ENCODE data around the gene ZIC5.

Gene ZIC5

DNA sequence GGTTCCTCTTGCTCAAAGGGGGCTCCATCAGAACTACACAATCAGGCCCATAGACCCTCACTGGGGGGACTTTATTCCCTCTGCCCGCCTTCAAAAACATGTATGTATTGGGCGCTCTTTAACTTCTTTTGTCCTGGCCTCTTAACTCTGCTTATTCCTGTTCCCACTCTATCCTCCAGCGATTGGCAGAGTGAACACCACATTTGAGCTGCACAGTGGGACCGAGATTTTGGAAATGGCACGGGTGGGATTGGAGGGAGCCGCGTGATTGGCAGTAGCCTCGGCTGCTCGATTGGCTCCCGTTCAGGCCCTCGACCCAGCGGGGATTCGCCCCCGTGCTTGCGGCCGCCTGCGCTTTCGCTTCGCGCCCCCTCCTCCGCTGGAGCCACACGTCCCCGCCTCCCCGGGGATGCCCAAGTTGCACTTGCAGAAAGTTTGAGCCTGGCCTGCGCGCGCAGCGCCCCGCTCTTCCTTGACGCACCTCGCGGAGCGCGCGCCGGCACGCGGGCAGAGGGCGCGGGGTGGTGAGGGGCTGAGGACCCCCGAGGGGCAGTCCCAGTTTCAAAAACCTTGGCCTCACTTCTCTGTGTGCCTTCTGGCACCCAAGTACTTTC is at the start of gene ZIC5:
TSS of gene ZIC5 (minus strand) at position 192 of the 614 bp plus-strand sequence. CDS start at position 28, 164 bp downstream.
- in situ Hi-C loops (cut with MboI; ENCODE audit: low sequenced_read_pairs), result no loop called here

DNA sequence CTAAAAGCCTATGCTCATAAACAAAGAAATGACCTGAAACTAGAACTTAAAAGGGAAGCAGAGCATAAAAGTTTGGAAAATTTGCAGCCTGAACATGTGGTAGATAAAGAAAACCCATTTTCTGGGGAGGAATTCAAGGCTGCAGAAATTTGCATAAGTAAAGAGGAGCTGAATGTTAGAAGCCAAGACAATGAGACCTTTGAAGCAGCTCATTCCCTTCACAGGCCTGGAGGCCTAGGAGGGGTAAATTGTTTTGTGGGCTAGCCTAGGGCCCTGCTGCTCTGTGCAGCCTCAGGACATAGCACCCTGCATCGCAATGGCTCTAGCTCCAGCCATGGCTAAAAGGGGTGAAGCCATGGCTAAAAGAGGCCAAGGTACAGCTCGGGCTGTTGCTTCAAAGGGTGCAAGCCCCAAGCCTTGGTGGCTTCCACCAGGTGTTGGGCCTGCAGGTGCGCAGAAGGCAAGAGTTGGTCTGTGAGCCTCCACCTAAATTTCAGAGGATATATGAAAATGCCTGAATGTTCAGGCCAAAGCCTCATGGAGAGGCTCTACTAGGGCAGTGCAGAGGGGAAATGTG is 48.3 kb upstream of the ZIC5 start:
- in situ Hi-C loops (cut with MboI; ENCODE audit: low sequenced_read_pairs), result no loop called here

DNA sequence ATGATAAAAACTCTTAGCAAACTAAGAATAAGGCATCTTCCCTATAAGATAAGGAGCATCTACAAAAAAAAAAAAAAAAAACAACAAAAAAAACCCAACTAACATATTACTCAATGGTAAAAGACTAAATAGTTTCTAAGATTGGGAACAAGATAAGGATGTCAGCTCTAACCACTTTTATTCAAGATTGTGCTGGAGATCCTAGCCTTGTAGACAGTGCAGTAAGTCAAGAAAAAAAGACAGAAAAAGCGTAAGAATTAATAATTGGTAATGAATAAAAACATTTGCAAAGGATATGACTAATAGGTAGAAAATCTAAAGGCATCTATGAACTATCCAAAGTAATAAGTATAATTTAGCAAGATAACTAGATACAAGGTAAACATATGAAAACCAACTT is 43.1 kb upstream of the ZIC5 start:
- in situ Hi-C loops (cut with MboI; ENCODE audit: low sequenced_read_pairs), result no loop called here

DNA sequence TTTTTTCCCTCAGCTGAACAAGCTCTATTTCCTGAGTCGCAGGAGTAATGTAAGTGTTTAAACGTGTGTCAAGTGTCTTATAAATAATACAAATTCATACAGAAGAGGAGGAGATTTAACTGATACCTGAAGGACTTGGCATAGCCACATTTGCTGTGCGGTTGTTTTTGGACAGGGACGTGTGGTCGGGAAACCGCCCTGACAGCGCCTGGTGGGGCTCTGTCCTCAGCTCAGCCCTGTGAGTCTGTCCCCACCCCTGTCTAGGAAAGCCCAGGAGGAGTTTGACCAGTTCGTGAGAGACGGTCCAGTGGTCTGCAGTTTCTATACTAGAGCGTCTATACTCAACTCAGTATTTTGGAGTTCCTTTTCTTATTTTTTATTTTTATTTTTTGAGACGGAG is 26.7 kb upstream of the ZIC5 start:
- in situ Hi-C loops (cut with MboI; ENCODE audit: low sequenced_read_pairs), result no loop called here

DNA sequence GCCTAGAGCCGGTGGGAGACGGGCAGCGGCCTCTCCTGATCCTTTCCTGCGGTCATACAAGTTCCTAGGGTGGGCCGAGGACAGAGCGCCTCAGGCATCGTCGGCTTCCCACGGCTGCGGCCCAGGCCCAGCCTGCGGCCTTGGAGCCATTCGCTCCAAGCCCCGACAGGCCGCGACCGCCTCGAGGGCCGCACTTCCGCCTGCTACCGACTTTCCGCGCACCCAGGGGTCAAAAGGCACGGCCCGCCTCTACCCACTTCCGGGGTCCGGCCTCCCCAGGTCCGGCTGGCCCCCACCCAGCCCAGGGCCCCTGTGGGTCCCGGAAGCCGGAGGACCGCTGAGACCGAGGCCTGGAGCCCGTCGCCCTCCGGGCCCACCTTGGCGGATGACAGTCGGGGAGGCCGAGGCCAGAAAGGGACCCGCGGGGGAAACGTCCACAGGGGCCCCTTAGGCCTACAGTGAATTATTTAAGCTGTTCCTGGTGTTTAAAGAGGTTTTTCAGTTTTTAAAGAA is 26.2 kb upstream of the ZIC5 start:
- in situ Hi-C loops (cut with MboI; ENCODE audit: low sequenced_read_pairs), result no loop called here

DNA sequence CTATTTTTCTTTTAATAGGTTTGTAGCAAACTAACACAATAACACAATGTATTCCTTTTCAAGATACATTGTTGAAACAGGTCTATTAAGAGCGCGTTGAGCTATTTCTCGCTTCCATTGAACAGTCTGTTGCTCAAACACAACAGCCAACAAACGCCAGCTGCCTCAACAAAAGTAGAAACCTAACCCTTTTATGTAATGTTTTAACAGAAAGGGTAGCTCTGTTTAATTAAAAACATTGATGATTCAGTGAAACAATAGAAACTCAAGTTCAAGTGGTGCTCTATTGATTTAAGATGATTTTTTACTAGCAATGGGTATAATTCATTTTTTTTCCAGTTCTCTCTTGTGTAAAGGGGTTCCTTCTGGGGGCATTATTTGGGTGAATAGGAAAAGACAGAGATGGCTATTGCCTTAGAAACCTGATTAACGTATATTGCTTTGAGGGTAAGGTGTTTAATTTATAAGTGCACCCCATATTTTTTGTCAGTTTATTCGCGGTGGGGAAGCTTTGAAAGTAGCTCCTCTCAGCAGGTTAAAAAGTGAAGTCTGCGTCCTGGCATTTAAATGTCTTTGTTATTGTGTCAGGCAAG is 24.9 kb upstream of the ZIC5 start:
- in situ Hi-C loops (cut with MboI; ENCODE audit: low sequenced_read_pairs), result no loop called here

DNA sequence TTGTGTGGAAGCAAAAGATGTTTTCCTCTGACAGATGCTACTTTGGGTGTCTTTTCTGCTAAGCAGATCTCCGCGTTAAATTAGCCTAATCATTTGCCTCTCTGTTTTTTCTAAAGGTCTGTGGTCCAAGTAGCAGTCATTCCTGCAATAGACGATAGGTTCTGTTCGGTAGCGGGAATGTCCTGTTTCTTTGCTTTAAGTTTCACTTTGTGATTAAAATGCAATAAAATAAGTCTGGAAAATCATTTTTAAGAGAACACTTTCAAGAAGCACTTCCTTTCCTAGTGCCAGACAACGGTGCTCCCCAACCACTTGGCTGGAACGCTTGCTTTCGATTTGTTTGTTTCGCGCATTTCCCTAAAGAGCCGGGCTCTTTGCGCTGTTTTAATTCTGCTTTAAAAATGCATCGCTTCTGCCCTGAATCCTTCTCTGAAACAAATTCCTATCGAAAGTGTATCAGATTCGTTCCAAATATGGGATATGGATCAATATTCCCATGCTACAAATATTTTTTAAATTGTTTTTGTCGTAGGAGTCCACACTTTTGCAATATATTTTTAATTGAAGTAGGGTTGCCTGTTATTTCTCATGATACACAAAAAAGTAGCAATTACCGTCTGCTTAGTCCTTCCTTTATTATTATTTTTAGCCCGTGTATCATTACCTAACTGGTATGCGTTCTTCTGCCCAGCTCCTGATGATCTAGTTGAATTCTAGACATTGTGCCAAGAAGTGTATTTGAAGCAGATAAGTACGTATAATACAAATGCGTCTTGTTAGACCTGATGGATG is 24.2 kb upstream of the ZIC5 start:
- in situ Hi-C loops (cut with MboI; ENCODE audit: low sequenced_read_pairs), result no loop called here

DNA sequence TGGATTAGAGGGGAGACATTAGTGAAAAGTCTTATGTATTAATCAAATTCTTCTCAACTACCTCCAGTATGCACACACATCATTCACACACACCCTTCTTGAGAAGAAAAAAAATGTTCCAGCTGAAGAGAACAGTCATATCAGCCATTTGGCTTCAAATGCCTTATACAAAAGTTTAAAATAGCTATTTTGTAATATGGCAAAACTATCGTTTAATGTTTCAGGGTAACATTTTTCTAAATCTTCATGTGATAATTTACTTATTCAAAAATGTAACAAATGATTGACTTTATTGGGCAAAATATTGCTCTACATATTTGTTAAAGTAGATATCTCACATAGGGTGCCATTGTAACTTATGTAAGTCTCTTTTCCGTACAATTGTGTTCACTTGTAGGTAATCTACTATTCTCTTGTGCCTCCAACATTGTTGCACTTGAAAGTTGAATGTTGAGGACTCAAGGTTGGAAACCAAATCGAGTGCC is 23.6 kb upstream of the ZIC5 start:
- in situ Hi-C loops (cut with MboI; ENCODE audit: low sequenced_read_pairs), result no loop called here

DNA sequence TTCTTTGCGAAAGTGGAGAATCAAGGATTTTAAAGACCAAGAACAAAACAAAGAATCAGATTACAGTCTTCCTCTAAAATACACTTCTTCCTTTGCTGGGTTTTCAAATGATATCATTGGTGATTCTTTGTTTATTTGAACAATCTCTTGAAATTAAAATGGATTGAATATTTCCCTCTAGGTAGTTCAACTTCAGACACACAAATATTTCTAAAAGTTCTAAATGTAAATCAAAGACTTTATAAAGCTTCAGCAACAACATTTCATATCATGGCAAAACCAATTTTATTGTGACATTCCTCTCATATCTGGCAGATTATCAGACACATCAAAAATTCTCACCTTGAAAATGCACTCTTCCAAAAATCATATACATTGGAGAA is 23.1 kb upstream of the ZIC5 start:
- in situ Hi-C loops (cut with MboI; ENCODE audit: low sequenced_read_pairs), result no loop called here

DNA sequence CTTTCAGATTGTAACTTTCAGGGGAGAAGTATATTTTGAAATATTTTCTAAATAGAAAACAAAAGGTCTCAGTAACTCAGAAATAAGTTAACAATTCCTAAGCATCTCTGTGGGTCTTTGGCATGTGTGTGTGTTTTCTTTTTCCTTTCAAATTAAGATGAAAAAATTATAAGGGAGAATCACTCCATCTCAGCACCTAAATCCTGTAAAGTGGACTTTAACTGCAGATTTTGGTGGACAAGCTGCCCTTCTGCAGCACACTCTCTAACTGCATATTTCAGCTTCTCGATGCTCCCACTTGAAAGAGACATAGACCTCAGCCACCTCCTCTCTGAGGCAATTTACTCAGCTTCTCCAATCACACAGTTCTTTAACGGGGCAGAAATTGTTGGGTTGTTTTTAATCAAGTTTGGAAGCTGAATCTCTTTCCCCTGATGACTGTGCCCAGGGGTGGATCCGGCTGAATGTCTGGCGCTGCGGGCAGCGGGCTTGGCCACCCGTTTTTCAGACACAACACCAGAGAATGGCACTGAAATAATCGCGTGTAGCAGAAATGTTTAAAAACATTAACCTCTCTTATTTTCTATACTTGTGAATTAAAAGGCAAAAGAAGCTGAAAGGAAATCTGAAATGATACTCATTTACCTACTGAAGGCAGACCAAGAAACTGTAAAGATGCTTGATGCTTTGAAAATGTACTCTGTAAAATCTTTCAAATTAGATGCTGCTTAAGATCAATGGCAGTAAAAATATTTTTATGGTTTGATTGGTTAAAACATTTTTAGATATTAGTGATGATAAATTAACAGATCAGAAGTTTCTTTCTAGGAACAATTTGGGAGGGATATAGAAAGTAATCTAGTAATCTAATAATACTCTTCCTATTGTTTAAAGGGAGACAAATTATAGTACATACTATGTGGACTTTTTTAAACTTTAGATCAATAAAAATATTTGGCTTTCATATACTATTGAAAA is 22.4 kb upstream of the ZIC5 start:
- in situ Hi-C loops (cut with MboI; ENCODE audit: low sequenced_read_pairs), result no loop called here

DNA sequence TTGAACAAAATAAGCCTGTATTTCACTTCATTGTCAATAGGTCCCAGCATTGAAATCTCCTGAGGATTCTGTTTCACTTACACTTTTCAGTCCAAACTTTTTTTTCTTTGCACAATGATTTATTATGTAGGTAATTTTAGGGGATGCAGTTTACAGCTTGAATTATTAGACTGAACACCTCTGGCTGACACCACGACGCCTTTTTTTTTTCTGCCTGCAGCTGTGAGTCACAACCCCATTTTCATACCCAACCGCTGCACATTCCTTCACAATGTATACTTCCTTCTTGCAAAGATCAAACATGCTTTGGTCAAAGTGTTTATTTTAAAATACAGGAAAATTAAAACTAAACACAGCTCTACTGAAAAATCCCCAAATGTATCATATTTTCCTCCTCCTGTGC is 21.4 kb upstream of the ZIC5 start:
- in situ Hi-C loops (cut with MboI; ENCODE audit: low sequenced_read_pairs), result no loop called here

DNA sequence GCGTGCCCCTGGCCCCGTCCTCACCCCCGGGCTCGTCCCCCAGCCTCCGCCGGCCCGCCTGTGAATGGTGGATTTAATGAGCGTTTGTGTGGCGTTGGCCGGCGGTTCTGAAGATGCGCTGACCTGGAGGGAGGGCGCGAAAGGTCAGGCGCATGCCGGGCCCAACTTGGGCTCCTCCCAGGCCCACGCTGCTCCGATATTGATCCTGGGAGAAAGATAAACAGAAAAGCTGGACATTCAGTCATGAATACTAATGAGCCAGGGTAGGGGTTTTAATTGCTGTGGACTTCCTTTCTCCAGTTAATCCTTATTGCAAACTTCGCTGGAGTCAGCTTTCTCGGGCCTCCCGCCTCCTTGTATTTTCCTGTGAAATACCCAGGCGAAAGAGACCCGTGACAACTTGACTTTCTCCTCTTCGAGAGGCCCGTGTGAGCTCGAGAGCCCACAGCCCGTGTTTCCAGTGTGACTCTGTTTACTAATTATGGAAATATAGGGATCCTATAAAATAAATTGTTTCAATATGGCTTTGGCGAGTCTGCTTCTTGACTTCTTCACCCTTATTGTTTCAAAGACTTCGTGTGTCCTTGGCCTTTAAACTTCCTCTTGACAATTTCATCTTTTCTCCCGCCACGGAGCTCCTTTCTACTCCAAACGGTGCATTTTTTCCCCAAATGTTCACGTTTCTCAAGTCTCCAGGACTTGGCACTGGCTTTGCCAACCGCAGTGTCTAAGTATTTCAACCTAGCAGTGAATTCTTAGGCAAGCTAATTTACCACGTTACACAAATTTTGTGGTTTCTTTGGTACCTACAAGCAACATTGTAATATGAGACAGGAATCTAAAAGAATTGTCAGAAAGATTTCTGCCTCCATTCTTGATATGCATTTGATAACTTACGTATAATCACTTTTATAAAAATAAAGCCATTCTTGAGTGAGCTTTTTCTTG is 20.5 kb upstream of the ZIC5 start:
- in situ Hi-C loops (cut with MboI; ENCODE audit: low sequenced_read_pairs), result no loop called here

DNA sequence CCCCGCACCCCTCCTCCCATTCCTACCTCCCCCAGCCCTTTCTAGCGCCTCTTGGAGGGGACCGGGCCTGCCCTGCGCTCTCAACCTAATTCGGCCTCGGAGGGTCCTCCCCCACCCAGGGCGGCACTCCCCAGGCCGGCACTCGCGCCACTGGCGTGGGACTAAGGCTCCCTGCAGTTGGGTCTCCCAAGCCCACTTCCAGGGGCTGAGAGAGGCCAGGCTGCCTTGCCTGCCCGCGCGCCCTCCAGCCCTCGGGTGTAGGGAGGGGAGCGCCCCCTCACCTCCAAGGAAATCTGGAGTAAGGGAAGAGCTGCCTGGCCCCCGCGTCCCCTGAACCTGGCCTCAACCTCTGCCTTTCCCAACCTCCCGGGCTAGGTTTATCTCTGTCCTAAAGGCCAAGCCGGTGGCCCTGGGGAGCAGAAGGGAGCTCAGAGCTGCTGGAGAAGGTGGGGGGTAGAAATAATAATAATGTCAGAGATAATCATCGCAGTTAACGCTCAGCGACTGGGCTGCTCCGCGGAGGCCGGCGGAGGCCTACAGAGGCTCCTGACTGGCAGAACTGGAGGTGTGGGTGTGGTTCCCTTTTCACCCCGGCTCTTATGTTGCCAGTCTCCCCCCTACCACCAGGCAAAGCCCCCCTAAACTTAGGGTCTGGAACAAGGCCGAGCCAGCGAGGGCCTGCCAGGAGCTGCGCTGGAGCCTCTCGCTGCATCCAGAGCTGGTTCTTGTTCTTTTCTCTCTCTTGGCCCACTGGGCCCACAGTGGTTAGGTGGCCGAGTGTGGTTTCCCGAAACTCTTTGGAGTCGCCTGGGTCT is 19.7 kb upstream of the ZIC5 start:
- in situ Hi-C loops (cut with MboI; ENCODE audit: low sequenced_read_pairs), result no loop called here

DNA sequence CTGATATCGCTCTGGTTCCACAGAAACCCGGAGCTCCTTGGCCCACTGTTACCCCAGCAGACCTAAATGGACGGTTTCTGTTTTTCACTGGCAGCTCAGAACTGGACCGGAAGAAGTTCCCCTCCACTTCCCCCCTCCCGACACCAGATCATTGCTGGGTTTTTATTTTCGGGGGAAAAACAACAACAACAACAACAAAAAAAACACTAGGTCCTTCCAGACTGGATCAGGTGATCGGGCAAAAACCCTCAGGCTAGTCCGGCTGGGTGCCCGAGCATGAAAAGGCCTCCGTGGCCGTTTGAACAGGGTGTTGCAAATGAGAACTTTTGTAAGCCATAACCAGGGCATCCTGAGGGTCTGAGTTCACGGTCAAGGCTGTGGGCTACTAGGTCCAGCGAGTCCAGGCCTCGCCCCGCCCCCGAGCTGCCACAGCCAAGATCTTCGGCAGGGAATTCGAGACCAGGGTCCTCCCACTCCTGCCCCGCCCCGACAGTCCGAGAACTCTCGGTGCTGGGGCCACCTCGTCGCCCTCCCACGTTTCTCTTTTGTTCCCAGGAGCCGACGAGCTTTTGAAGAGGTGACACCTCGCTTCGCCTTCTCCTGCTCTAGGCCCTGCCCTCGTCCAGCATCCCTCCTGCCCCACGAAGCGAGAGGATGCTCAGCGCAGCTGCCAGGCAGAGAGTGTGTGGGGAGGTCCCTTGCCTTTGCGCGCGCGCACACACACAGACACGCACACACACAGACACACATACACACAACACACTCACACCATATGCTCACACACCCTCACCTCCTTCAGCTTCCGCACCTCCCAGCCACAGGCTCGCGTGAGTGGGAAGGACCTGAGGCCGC is 18.8 kb upstream of the ZIC5 start:
- in situ Hi-C loops (cut with MboI; ENCODE audit: low sequenced_read_pairs), result no loop called here

DNA sequence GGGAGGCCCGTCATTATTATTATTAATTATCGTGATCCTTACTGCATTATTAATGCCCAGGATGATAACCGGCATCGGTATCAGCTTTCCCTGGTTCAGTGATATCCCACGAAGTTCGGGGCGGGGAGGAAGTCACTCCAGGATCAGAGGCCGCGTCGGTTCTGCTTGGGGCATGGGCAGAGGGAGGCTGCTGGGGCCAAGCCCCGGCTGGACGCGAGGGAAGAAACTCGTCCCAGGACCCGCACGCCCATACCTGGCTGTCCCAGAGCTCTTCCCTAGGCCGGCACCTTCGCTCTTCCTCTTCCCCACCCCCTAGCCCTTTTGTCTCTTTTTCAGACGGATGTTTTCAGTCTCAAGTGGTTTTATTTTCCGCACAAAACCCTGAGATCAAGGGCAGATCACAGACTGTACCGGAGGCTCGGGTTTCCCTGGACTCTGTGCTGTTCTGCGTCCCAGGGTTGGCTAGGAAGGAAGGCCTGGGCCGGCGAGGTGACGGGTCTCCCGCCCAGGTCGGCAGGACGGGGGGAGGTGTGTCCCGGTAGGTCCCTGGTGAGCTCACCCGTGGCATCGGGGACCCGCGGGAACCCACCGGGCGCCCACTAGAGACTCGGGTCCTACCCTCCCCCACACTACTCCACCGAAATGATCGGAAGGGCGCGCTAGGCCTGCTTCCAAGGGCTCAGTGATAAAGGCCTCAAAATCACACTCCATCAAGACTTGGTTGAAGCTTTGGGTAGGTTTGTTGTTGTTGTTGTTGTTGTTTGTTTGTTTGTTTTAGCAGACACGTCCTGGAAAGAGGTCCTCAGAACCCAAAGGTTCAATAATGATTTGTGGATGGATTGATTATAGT is 17.9 kb upstream of the ZIC5 start:
- in situ Hi-C loops (cut with MboI; ENCODE audit: low sequenced_read_pairs), result no loop called here

DNA sequence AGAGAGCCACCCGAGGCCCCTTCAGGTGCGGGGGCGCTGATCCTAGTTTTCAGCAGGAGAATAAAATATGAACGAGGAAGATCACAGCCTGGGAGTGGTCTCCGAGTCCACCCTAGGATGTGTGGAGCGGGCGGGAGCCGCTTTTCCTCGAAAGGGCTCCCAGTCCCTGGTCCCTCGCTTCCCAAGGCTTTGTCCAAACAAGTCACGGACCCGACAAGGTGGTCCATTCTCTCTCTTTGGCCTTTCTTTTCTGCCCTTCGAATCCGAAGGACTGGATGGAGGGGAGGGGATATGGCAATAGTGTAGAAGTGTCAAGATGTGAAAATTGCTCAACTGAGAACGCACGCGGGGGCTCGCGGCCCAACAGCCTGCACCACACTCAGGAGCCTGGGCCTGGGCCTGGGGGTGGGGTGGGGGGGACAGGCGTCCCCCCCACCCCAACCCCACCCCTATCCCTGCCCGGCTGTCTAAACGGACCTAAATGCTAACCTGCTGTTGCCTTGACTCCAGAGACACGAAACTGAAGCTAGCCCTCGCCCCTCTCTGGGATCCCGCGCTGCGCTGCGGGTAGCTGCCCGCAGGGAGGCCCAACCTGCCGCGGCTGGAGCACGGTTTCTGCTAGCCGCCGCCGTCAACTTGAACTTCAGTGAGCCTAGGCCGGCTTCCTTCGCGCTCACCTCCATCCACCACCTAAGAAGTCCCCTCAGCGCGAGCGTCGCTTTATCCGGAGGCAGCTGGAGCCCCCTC is 17.1 kb upstream of the ZIC5 start:
- in situ Hi-C loops (cut with MboI; ENCODE audit: low sequenced_read_pairs), result no loop called here
